Measurements from ENCODE around the gene NOL9. TPM values are rescaled to one million over a fixed set of nuclear protein-coding genes. Genes with fewer than 3 reads are reported as not detected.

NOL9 gene
- total and polyA plus RNA-seq, 2 of the 13 experiments (the other 11 are each of a cell fraction or from before 2014, with no cell fraction given), result 18.0 to 24.7 TPM

- no TSS peak for BruUV-seq (replicated peaks)
- no peak overlapping the region for H3K4me2 ChIP-seq (ENCODE audit: low read depth, low read length)
- FAIRE-seq, result no peak
- peaks cover 42% of the 10 kb centered on the region for H4K20me1 ChIP-seq (ENCODE audit: insufficient read depth, low read length)
- POLR2A ChIA-PET, result no interaction called here
- no peaks in the 10 kb centered on the region for H3K27me3 ChIP-seq (ENCODE audit: control insufficient read depth in 1 of 2, insufficient read depth in 2 of 2, low read length in 2 of 2)
- H3K79me2 ChIP-seq (ENCODE audit: insufficient read depth, low read length), result peaks cover 22% of the 10 kb centered on the region
- in situ Hi-C loops (cut with HindIII; ENCODE audit: extremely low pct_ligation_motif_present, low pct_unique_long_range_greater_than_20kb) (no loop called here), intact Hi-C loops (cut with micrococcal nuclease; ENCODE audit: unreplicated experiment) (no loop called here)
- CTCF ChIA-PET (ENCODE audit: low intra/inter-chr PET ratio, low total read pairs), result no interaction called here
- no peak overlapping the region for H3K27ac ChIP-seq (ENCODE audit: extremely low read length, insufficient read depth, low read length)
- no peak overlapping the region for H2AFZ ChIP-seq (ENCODE audit: low read length)
- peaks cover 46 to 83% of the 10 kb centered on the region in 2 experiments for H3K36me3 ChIP-seq (replicated peaks in 1 of 2; ENCODE audit: control insufficient read depth in 1 of 2, insufficient read depth in 2 of 2, low read length in 2 of 2)
- H3K4me3 ChIP-seq (replicated peaks in 1 of 3; ENCODE audit: insufficient read depth in 1 of 3, low read depth in 2 of 3, low read length in 3 of 3), result no peak overlapping the region
- no peaks in the 10 kb centered on the region for H3K9me3 ChIP-seq (ENCODE audit: low read length)
- H3K4me1 ChIP-seq (ENCODE audit: insufficient read depth, low read length), result peaks cover 16% of the 10 kb centered on the region
- no peak for DNase-seq (ENCODE audit: low spot score)
- ATAC-seq, result no peak
- H3K9ac ChIP-seq (ENCODE audit: insufficient read depth, low read depth, low read length), result no peak overlapping the region
- WGBS (ENCODE audit: low lambda C conversion rate), result over 99% methylated on average over 24 of the region's 38 CpGs
- TF ChIP-seq ZNF446 (CRISPR knock-in tag; IDR thresholded peaks at IDR 0.05) (no peak), HNRNPL (IDR thresholded peaks at IDR 0.05; ENCODE audit: low read depth, low read length) (no peak), AGO2 (optimal IDR thresholded peaks at IDR 0.05; ENCODE audit: low read depth, low read length) (peak; percentile 79), ZNF101 (CRISPR knock-in tag; IDR thresholded peaks at IDR 0.05; ENCODE audit: borderline replicate concordance, low read depth) (no peak), ETS1 (CRISPR knock-in tag; IDR thresholded peaks at IDR 0.05) (no peak), ZBTB14 (CRISPR knock-in tag; IDR thresholded peaks at IDR 0.05) (no peak), AGO1 (IDR thresholded peaks at IDR 0.05; ENCODE audit: low read depth, low read length, poor library complexity, severe bottlenecking) (peak; percentile 28), ZBED4 (CRISPR knock-in tag; IDR thresholded peaks at IDR 0.05; ENCODE audit: borderline replicate concordance) (no peak), GATAD2A (CRISPR knock-in tag; IDR thresholded peaks at IDR 0.05) (no peak), PCBP2 (optimal IDR thresholded peaks at IDR 0.05; ENCODE audit: low read depth, low read length, poor library complexity, severe bottlenecking) (no peak), ZNF296 (CRISPR knock-in tag; conservative IDR thresholded peaks at IDR 0.05) (no peak), ZNF280B (CRISPR knock-in tag; IDR thresholded peaks at IDR 0.05; ENCODE audit: borderline replicate concordance) (no peak), IRF9 (CRISPR knock-in tag; IDR thresholded peaks at IDR 0.05; ENCODE audit: borderline replicate concordance) (no peak), RBFOX2 (IDR thresholded peaks at IDR 0.05; ENCODE audit: low read depth, low read length) (peak; percentile 74), GFI1 (CRISPR knock-in tag; IDR thresholded peaks at IDR 0.05; ENCODE audit: borderline replicate concordance) (no peak)
Measured at GRCh38 chr1:6592865-6593593, 38.7 kb upstream of the NOL9 start.
